B cell (primary cell): ENCODE measurements around the gene CD151. TPM values are rescaled to one million over a fixed set of nuclear protein-coding genes. Genes with fewer than 3 reads are reported as not detected.

Source experiments
- ATAC-seq: fragments of 200-7000 bp; cut with Tn5 transposase; one replicate; pipeline ENCODE4 v1.10.0; 2021; ENCODE audit warnings: low read depth, mild to moderate bottlenecking, moderate number of reproducible peaks, moderate library complexity
- CTCF ChIA-PET: fragments of 350-600 bp; sonication (Branson Sonifier 250); formaldehyde crosslinking; loops from one replicate; lab custom pipeline; 2021; ENCODE audit warnings: antibody characterized with exemption, inconsistent platforms; lab: Charles Lee
- POLR2A ChIA-PET: fragments of 350-600 bp; sonication (Branson Sonifier 250); formaldehyde crosslinking; loops from one replicate; lab custom pipeline; 2021; ENCODE audit warnings: antibody characterized with exemption; lab: Charles Lee
- DNase-seq: peaks from one replicate; pipeline ENCODE4 v3.0.0; 2013
- H2AFZ ChIP-seq: 2 replicates; pipeline ENCODE4 v1.6.1; 2012; ENCODE audit warnings: mild to moderate bottlenecking, low read depth, low read length; ENCODE audit not compliant: insufficient read depth, poor library complexity, severe bottlenecking
- H3K27ac ChIP-seq, 2 donors: 1 replicate in 1 of 2; 2 replicates in 1 of 2; pipeline ENCODE4 v1.5.1; 2012 to 2013; ENCODE audit warnings: low read length in 2 of 2, mild to moderate bottlenecking in 2 of 2, moderate library complexity in 1 of 2
- H3K27me3 ChIP-seq, 4 experiments: fragments of 200-600 bp in 1 of 4; sonication (generic) in 1 of 4; replicated peaks in 1 of 4; 1 replicate in 2 of 4; 2 replicates in 2 of 4; pipeline versions ENCODE4 v1.6.1 to v1.7.0; 2013 to 2016; ENCODE audit warnings: low read length in 3 of 4, mild to moderate bottlenecking in 2 of 4, mixed read lengths in 1 of 4, moderate library complexity in 1 of 4; ENCODE audit not compliant: insufficient read depth in 4 of 4, control insufficient read depth in 3 of 4; ENCODE audit errors: control extremely low read depth in 1 of 4
- H3K36me3 ChIP-seq, 2 experiments: replicated peaks in 1 of 2; 1 replicate in 1 of 2; 2 replicates in 1 of 2; pipeline versions ENCODE4 v1.6.1 to v1.7.1; 2013; ENCODE audit warnings: low read length in 1 of 2; ENCODE audit not compliant: insufficient read depth in 2 of 2, control insufficient read depth in 1 of 2; ENCODE audit errors: control extremely low read depth in 1 of 2, extremely low read depth in 1 of 2
- H3K4me1 ChIP-seq, 2 donors: fragments of 200-600 bp in 1 of 2; sonication (generic) in 1 of 2; 1 replicate in 1 of 2; 2 replicates in 1 of 2; pipeline versions ENCODE4 v1.5.1 to v1.6.1; 2013 to 2017; ENCODE audit warnings: low read length in 2 of 2; ENCODE audit not compliant: control insufficient read depth in 2 of 2, insufficient read depth in 2 of 2
- H3K4me2 ChIP-seq: replicated peaks from 2 replicates; pipeline ENCODE3; 2012; ENCODE audit warnings: mild to moderate bottlenecking, low read depth, low read length; ENCODE audit not compliant: poor library complexity, severe bottlenecking
- H3K4me3 ChIP-seq, 5 experiments: fragments of 200-600 bp in 1 of 5; sonication (generic) in 1 of 5; 1 replicate in 3 of 5; 2 replicates in 2 of 5; pipeline versions ENCODE4 v1.5.1 to v1.7.0; 2011 to 2016; ENCODE audit warnings: low read length in 4 of 5, mild to moderate bottlenecking in 4 of 5, low read depth in 2 of 5, control low read depth in 1 of 5, moderate library complexity in 1 of 5; ENCODE audit not compliant: insufficient read depth in 1 of 5; ENCODE audit errors: control extremely low read depth in 1 of 5, extremely low read depth in 1 of 5
- H3K79me2 ChIP-seq: fragments of 200-600 bp; sonication (generic); one replicate; pipeline ENCODE4 v1.6.0; 2016; ENCODE audit warnings: low read length; ENCODE audit not compliant: control insufficient read depth, insufficient read depth
- H3K9ac ChIP-seq: fragments of 200-600 bp; sonication (generic); 2 replicates; pipeline ENCODE4 v1.6.1; 2017; ENCODE audit warnings: mild to moderate bottlenecking, low read length, moderate library complexity
- H3K9me3 ChIP-seq, 3 donors: one replicate each; pipeline versions ENCODE4 v1.6.1 to v1.7.1; 2013; ENCODE audit warnings: low read length in 2 of 3; ENCODE audit not compliant: control insufficient read depth in 2 of 3, insufficient read depth in 1 of 3; ENCODE audit errors: control extremely low read depth in 1 of 3
- H4K20me1 ChIP-seq: 2 replicates; pipeline ENCODE4 v1.6.0; 2012; ENCODE audit warnings: mild to moderate bottlenecking, low read length; ENCODE audit not compliant: insufficient read depth, control insufficient read depth, poor library complexity, severe bottlenecking
- H3K27ac Mint-ChIP-seq: one replicate; pipeline ENCODE4 v1.8.0; 2021; ENCODE audit warnings: mixed read lengths
- H3K27me3 Mint-ChIP-seq: one replicate; pipeline ENCODE4 v1.8.0; 2021; ENCODE audit warnings: mixed read lengths
- H3K4me1 Mint-ChIP-seq: one replicate; pipeline ENCODE4 v1.8.0; 2021; ENCODE audit warnings: mixed read lengths
- H3K4me3 Mint-ChIP-seq: one replicate; pipeline ENCODE4 v1.8.0; 2021; ENCODE audit warnings: mixed read lengths
- H3K9me3 Mint-ChIP-seq: one replicate; pipeline ENCODE4 v1.8.0; 2022; ENCODE audit warnings: mixed read lengths; ENCODE audit not compliant: insufficient read depth
- EZH2 ChIP-seq: IDR thresholded peaks from 2 replicates; pipeline ENCODE4 v1.6.1; 2012; ENCODE audit warnings: borderline replicate concordance, low read depth, mild to moderate bottlenecking, moderate library complexity, low read length; ENCODE audit not compliant: insufficient read depth, poor library complexity, severe bottlenecking
- WGBS: methylation state at CpG from one replicate; pipeline ENCODE4 v1.1.5; 2013; ENCODE audit warnings: missing lambda C conversion rate; ENCODE audit not compliant: insufficient coverage; 5-methylcytosine and 5-hydroxymethylcytosine counted together
- intact Hi-C: fragments of 100-400 bp; cut with micrococcal nuclease; formaldehyde crosslinking; loops from one replicate; pipeline ENCODE4 v1.10.0; 2022
- polyA plus RNA-seq: library from polyadenylated mRNA; depleted of rRNA; stranded (reverse); fragments of >200 nt; gene quantifications from 2 replicates; pipeline ENCODE4 v1.2.3, GENCODE V29; 2012
- total RNA-seq, 2 donors: library from RNA; stranded (reverse); fragments of 120-200 nt in 1 of 2; gene quantifications; 1 replicate in 1 of 2; 2 replicates in 1 of 2; pipeline versions ENCODE4 v1.2.3 to v1.2.4, GENCODE V29; 2013 to 2022
- TF ChIP-seq, protein P1 (sequence below): fragments of 200-600 bp; IDR thresholded peaks from one replicate; pipeline ENCODE4 v1.8.0; 2022; ENCODE audit warnings: antibody characterized with exemption, mild to moderate bottlenecking

The CD151 gene
- total and polyA plus RNA-seq, 2 donors (not counting 1 experiment from before 2014, with no cell fraction given): 24.4 to 25.5 TPM

DNA sequence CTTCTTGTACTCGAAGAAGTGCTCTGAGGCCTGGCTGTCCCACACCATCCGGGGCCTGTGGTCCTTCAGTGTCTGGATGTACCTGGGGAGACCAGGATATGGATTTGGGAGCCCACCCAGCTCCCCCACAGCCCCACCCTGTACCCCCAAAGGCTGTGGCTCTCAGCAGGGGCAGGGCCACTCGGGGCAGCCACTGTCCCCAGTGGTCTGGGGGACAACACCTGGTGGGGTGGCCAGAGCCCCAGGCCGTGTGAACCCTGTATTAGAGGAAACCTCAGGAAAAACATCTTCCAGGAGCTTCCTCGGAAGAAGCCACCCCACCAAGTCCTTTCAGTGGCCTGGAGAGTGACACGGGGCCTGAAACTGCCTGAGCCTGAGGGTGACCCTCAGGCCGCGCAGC lies 37.7 kb downstream of the CD151 start:
- Histone ChIP-seq H2AFZ (no peak overlapping the region), H3K4me1 (no peaks in the 10 kb centered on the region), H3K79me2 (no peaks in the 10 kb centered on the region), H3K27me3 (no peaks in the 10 kb centered on the region), H3K36me3 (peaks cover 0 to 6% of the 10 kb centered on the region in 2 experiments), H3K9ac (no peak overlapping the region), H3K4me3 (no peak overlapping the region), H3K4me2 (no peak overlapping the region), H4K20me1 (no peaks in the 10 kb centered on the region), H3K9me3 (no peaks in the 10 kb centered on the region), H3K27ac (no peak overlapping the region)
- no peaks in the 10 kb centered on the region for H3K9me3 Mint-ChIP-seq
- no peak for DNase-seq
- no peak overlapping the region for H3K4me3 Mint-ChIP-seq
- ATAC-seq: no peak
- ChIA-PET POLR2A (no interaction called here), CTCF (no interaction called here)
- H3K27me3 Mint-ChIP-seq: no peaks in the 10 kb centered on the region
- WGBS: 98% methylated on average over 7 of the region's 8 CpGs
- no peak overlapping the region for H3K27ac Mint-ChIP-seq
- no peaks in the 10 kb centered on the region for H3K4me1 Mint-ChIP-seq
- intact Hi-C loops: no loop called here
- TF ChIP-seq, protein P1, sequence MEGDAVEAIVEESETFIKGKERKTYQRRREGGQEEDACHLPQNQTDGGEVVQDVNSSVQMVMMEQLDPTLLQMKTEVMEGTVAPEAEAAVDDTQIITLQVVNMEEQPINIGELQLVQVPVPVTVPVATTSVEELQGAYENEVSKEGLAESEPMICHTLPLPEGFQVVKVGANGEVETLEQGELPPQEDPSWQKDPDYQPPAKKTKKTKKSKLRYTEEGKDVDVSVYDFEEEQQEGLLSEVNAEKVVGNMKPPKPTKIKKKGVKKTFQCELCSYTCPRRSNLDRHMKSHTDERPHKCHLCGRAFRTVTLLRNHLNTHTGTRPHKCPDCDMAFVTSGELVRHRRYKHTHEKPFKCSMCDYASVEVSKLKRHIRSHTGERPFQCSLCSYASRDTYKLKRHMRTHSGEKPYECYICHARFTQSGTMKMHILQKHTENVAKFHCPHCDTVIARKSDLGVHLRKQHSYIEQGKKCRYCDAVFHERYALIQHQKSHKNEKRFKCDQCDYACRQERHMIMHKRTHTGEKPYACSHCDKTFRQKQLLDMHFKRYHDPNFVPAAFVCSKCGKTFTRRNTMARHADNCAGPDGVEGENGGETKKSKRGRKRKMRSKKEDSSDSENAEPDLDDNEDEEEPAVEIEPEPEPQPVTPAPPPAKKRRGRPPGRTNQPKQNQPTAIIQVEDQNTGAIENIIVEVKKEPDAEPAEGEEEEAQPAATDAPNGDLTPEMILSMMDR: no peak

DNA sequence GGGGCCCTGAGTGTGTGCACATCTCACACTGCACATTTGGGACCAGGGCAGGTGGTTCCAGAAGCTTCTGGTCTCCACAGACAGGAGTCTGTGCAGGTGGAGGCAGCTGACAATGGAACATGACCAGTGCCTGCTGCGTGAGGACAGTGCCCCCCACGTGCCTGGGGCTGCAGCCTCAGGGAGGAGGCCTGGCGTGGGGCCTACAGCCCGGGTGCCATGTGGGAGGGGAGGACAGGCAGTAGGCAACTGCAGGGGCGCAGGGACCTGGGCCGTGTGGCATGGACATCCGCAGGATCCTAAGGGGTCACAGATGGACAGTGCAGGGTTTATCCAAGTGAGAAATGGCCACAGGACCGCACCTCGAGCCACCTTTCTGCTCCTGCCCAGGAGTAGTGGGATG lies 38.7 kb downstream of the CD151 start:
- POLR2A ChIA-PET: no interaction called here

More for the DNA sequence above, 38.7 kb downstream of the CD151 start:
- no peaks in the 10 kb centered on the region for H3K79me2 ChIP-seq
- intact Hi-C loops: no loop called here
- 79% methylated on average over 9 of the region's 9 CpGs for WGBS
- CTCF ChIA-PET: no interaction called here
- H3K4me2 ChIP-seq: no peak overlapping the region
- H3K4me3 ChIP-seq: no peak overlapping the region
- H3K27ac Mint-ChIP-seq: no peak overlapping the region
- no peak overlapping the region for H2AFZ ChIP-seq
- no peaks in the 10 kb centered on the region for H4K20me1 ChIP-seq
- H3K27me3 Mint-ChIP-seq: no peaks in the 10 kb centered on the region
- H3K9me3 Mint-ChIP-seq: no peaks in the 10 kb centered on the region
- H3K36me3 ChIP-seq: peaks cover 0 to 6% of the 10 kb centered on the region in 2 experiments
- no peaks in the 10 kb centered on the region for H3K4me1 Mint-ChIP-seq
- DNase-seq (no peak), ATAC-seq (no peak)
- H3K4me1 ChIP-seq: no peaks in the 10 kb centered on the region
- H3K4me3 Mint-ChIP-seq: no peak overlapping the region
- no peak for TF ChIP-seq EZH2
- TF ChIP-seq, protein P1: no peak
- no peak overlapping the region for H3K9ac ChIP-seq
- no peaks in the 10 kb centered on the region for H3K9me3 ChIP-seq
- no peaks in the 10 kb centered on the region for H3K27me3 ChIP-seq
- no peak overlapping the region for H3K27ac ChIP-seq
